ENCODE data around the gene TTLL9. TPM values are rescaled to one million over a fixed set of nuclear protein-coding genes. Genes with fewer than 3 reads are reported as not detected.

TTLL9 gene
- total and polyA plus RNA-seq, 10 of the 15 experiments (the other 5 are each of a cell fraction or from before 2014, with no cell fraction given), result 0.03 to 0.77 (median 0.11) TPM; not detected in 2

DNA sequence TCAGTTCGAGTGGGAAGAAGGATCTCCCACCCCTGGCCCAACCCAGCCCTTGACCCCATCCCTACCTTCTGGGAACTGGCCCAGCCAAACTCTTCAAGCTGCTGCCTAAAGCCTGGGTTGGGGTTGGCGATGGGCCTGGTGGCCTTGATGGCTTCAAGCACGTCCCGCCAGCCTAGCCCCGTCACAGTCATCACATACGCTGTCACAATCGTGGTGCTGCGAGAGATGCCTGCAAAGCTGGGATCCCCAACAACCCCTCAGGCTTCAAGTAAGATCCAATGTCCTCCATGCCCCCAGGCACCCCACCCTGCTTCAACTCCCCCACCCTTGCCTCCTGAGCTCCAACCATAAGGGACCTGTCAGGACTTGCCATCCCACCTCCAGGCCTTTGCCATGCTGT lies 7.9 kb upstream of the TTLL9 start:
- no TSS peak for BruUV-seq (replicated peaks)
- no peak overlapping the region for H3K4me2 ChIP-seq (ENCODE audit: control insufficient read depth, insufficient read depth)
- DNase-seq (ENCODE audit: low read depth, low spot score) (no peak), ATAC-seq (no peak), FAIRE-seq (no peak)
- ChIA-PET SMC1A (ENCODE audit: uncharacterized antibody, unreplicated experiment) (interaction anchor here (0.8 to 2.6 kb wide), 4 partner anchors 9 to 90 kb away, joined by 3 to 10 read pairs (median 4); partner anchors contain the start of gene PDRG1), POLR2A (interaction anchor here (0.6 to 1.3 kb wide), 7 partner anchors 9 to 88 kb away, joined by 3 to 8 read pairs (median 4); no protein-coding TSS in a partner anchor), RAD21 (ENCODE audit: unreplicated experiment) (interaction anchor here (0.6 to 2.4 kb wide), 5 partner anchors 9 to 171 kb away, joined by 3 to 14 read pairs (median 3); partner anchors contain the start of gene PDRG1), CTCF (interaction anchor here (0.6 to 13.1 kb wide), 7 partner anchors 10 to 618 kb away, joined by 3 to 307 read pairs (median 3); partner anchors contain the start of gene PDRG1)
- WGBS (ENCODE audit: insufficient coverage, insufficient replicate concordance, low lambda C conversion rate, missing lambda C conversion rate), result 71% methylated on average over 7 of the region's 8 CpGs
- no peak overlapping the region for H3K27ac ChIP-seq (ENCODE audit: control insufficient read depth, insufficient read depth)
- H3K27me3 ChIP-seq (replicated peaks in 1 of 2; ENCODE audit: control insufficient read depth in 2 of 2, insufficient read depth in 2 of 2, low read length in 1 of 2), result peaks cover 0 to 9% of the 10 kb centered on the region in 2 experiments; a peak in 1 of 4 replicates
- in situ Hi-C loops (cut with MboI), result no loop called here
- no peak overlapping the region for H3K4me3 ChIP-seq
- no peaks in the 10 kb centered on the region for H3K36me3 ChIP-seq (ENCODE audit: control insufficient read depth in 2 of 2, insufficient read depth in 2 of 2, low read length in 1 of 2)
- H4K20me1 ChIP-seq (ENCODE audit: control insufficient read depth, insufficient read depth), result no peaks in the 10 kb centered on the region
- no peak overlapping the region for H3K9ac ChIP-seq (ENCODE audit: control insufficient read depth, insufficient read depth, low read length)
- H2AFZ ChIP-seq (ENCODE audit: control insufficient read depth, low read depth, low read length), result no peak overlapping the region
- intact Hi-C loops (cut with micrococcal nuclease; ENCODE audit: unreplicated experiment), result no loop called here
- TF ChIP-seq, protein P1, sequence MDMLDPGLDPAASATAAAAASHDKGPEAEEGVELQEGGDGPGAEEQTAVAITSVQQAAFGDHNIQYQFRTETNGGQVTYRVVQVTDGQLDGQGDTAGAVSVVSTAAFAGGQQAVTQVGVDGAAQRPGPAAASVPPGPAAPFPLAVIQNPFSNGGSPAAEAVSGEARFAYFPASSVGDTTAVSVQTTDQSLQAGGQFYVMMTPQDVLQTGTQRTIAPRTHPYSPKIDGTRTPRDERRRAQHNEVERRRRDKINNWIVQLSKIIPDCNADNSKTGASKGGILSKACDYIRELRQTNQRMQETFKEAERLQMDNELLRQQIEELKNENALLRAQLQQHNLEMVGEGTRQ (IDR thresholded peaks at IDR 0.05; ENCODE audit: borderline replicate concordance, low read depth, low read length), result no peak
- no peak for TF ChIP-seq RELA (IDR thresholded peaks at IDR 0.05; ENCODE audit: borderline replicate concordance, partially characterized antibody)
- TF ChIP-seq DPF2 (IDR thresholded peaks at IDR 0.05), result no peak
- TF ChIP-seq FOS (IDR thresholded peaks at IDR 0.05; ENCODE audit: borderline replicate concordance, extremely low read depth, insufficient read length), result no peak
- TF ChIP-seq FOXK2 (IDR thresholded peaks at IDR 0.05), result no peak
- TF ChIP-seq SMAD1 (IDR thresholded peaks at IDR 0.05; ENCODE audit: low read depth, partially characterized antibody), result no peak
- no peak for TF ChIP-seq ZBED1 (IDR thresholded peaks at IDR 0.05; ENCODE audit: borderline replicate concordance)
- no peak for TF ChIP-seq SRF (IDR thresholded peaks at IDR 0.05; ENCODE audit: low read depth in 2 of 2, low read length in 2 of 2)
- TF ChIP-seq, protein P2, sequence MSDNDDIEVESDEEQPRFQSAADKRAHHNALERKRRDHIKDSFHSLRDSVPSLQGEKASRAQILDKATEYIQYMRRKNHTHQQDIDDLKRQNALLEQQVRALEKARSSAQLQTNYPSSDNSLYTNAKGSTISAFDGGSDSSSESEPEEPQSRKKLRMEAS (IDR thresholded peaks at IDR 0.05; ENCODE audit: low read depth, low read length), result no peak
- no peak for TF ChIP-seq NRF1 (conservative IDR thresholded peaks at IDR 0.05; ENCODE audit: low read depth, low read length)
- TF ChIP-seq YBX1 (IDR thresholded peaks at IDR 0.05), result no peak
- no peak for TF ChIP-seq POU2F2 (IDR thresholded peaks at IDR 0.05; ENCODE audit: borderline replicate concordance, low read depth, low read length)
- no peak for TF ChIP-seq RAD51 (IDR thresholded peaks at IDR 0.05)
- TF ChIP-seq TCF12 (IDR thresholded peaks at IDR 0.05; ENCODE audit: low read depth, low read length), result no peak
- TF ChIP-seq WRNIP1 (IDR thresholded peaks at IDR 0.05; ENCODE audit: borderline replicate concordance, low read depth, low read length), result no peak
- TF ChIP-seq GATAD2B (conservative IDR thresholded peaks at IDR 0.05; ENCODE audit: low read depth), result no peak
- TF ChIP-seq HDAC6 (IDR thresholded peaks at IDR 0.05; ENCODE audit: unreplicated experiment), result no peak
- TF ChIP-seq BCL11A (IDR thresholded peaks at IDR 0.05; ENCODE audit: low read depth, low read length), result no peak
- no peaks in the 10 kb centered on the region for H3K79me2 ChIP-seq (ENCODE audit: control insufficient read depth, insufficient read depth, low read length)
- peaks cover 10% of the 10 kb centered on the region for H3K4me1 ChIP-seq (ENCODE audit: control insufficient read depth, insufficient read depth, low read length)
- no peaks in the 10 kb centered on the region for H3K9me3 ChIP-seq (replicated peaks; ENCODE audit: control insufficient read depth, insufficient read depth, low read length)
